HUDEP-2 (cell line): ENCODE data around the gene ATP2B3.
A peak's percentile ranks its signal among the peaks of the same experiment; 100 is the strongest.

Source experiments
- DNase-seq, 76 experiments: peaks; one replicate each; lab custom pipeline; 2025; ENCODE audit not compliant: unreplicated experiment in 76 of 76; lab: John Stamatoyannopoulos, UW

Gene ATP2B3

GRCh38 chrX:153507484-153508178 is 9.8 kb upstream of the ATP2B3 start:
- DNase-seq = peak in 67 of 76 experiments; percentile 0 to 68 (median 40)

GRCh38 chrX:153509592-153509991 is 7.8 kb upstream of the ATP2B3 start:
- no peak for DNase-seq

- DNase-seq = no peak
Measured at GRCh38 chrX:153510383-153510782, 7.1 kb upstream of the ATP2B3 start.

GRCh38 chrX:153511784-153512500 is 5.5 kb upstream of the ATP2B3 start:
- DNase-seq = no peak

GRCh38 chrX:153512501-153512893 is 4.9 kb upstream of the ATP2B3 start:
- DNase-seq = no peak

GRCh38 chrX:153513265-153513664 is 4.2 kb upstream of the ATP2B3 start:
- DNase-seq = no peak

GRCh38 chrX:153514259-153514658 is 3.2 kb upstream of the ATP2B3 start:
- DNase-seq = no peak

GRCh38 chrX:153515435-153515834 is 2.0 kb upstream of the ATP2B3 start:
- no peak for DNase-seq

- DNase-seq = no peak
Measured at GRCh38 chrX:153516073-153516472, 1.4 kb upstream of the ATP2B3 start.

- no peak for DNase-seq
Measured at GRCh38 chrX:153517946-153518834, 748 bp downstream of the ATP2B3 start.

- DNase-seq = no peak
Measured at GRCh38 chrX:153519569-153520286, 2.3 kb downstream of the ATP2B3 start.

- DNase-seq = no peak
Measured at GRCh38 chrX:153520287-153520917, 3.0 kb downstream of the ATP2B3 start.

- no peak for DNase-seq
Measured at GRCh38 chrX:153521034-153521433, 3.6 kb downstream of the ATP2B3 start.

- DNase-seq = no peak
Measured at GRCh38 chrX:153522259-153522658, 4.8 kb downstream of the ATP2B3 start.

- DNase-seq = no peak
Measured at GRCh38 chrX:153523269-153523668, 5.8 kb downstream of the ATP2B3 start.

GRCh38 chrX:153524234-153524633 is 6.8 kb downstream of the ATP2B3 start:
- DNase-seq = no peak

GRCh38 chrX:153525451-153525850 is 8.0 kb downstream of the ATP2B3 start:
- no peak for DNase-seq

GRCh38 chrX:153526042-153526441 is 8.6 kb downstream of the ATP2B3 start:
- DNase-seq = no peak

GRCh38 chrX:153526801-153527200 is 9.4 kb downstream of the ATP2B3 start:
- DNase-seq = no peak

- DNase-seq = no peak
Measured at GRCh38 chrX:153527208-153527607, 9.8 kb downstream of the ATP2B3 start.
